HG03135 (cell line): ENCODE results near the gene NUBP2.
"Not testable (repeated sequence)": the region's sequence is repeated elsewhere in the genome, so short reads cannot be mapped to it uniquely, and the experiment has no call there.

Source experiments
- ATAC-seq: cut with Tn5 transposase; IDR thresholded peaks from one replicate; pipeline ENCODE4 v1.9.1; 2021; ENCODE audit warnings: mild to moderate bottlenecking, moderate library complexity; ENCODE audit not compliant: unreplicated experiment

Gene NUBP2

GRCh38 chr16:1784977-1785845 is 2.5 kb downstream of the NUBP2 start:
- ATAC-seq = no peak

DNA sequence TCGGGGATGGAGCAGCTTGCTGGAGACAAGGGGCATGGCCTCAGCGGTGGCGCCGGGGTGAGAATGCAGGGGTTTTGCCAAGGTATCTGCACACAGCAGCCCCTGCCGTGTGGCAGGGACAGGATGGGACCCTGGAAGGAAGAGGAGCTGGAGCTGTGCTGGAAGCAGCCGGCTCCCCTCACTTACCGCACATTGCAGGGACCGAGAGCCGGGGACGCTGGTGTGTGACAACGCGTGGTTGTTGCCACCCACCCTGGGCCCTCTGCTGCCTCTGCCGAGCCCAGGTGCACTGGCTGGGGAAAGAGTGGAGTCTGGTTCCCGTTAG is 3.0 kb downstream of the NUBP2 start:
- ATAC-seq = no peak

DNA sequence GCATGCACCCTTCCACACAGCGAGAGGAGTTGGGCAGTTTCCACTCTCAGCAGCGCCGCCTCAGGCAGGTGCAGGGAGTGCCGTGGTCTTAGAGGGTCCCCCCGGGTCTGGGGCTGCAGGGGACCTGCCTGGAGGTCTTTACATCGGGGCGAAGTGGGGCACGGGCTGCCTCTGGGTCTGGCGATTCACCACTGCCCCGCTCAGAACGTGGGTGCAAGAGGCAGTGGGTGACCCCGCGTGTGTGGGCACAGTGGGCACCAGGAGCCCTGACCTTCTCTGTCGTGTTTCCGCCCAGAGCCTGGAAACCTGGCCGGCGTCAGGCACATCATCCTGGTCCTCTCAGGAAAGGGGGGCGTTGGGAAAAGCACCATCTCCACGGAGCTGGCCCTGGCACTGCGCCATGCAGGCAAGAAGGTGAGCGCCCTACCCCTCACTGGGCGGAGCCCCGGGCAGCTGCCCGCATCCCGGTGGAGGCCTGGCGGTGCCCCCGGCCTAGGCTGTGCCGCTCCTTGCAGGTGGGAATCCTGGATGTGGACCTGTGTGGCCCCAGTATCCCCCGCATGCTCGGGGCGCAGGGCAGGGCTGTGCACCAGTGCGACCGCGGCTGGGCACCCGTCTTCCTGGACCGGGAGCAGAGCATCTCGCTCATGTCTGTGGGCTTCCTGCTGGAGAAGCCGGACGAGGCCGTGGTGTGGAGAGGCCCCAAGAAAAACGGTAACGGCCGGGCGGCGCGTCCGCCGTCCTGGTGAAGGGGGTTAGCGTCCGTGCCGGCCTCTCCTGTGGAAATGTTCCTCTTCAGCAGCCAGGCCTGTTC is 3.7 kb downstream of the NUBP2 start:
- no peak for ATAC-seq

DNA sequence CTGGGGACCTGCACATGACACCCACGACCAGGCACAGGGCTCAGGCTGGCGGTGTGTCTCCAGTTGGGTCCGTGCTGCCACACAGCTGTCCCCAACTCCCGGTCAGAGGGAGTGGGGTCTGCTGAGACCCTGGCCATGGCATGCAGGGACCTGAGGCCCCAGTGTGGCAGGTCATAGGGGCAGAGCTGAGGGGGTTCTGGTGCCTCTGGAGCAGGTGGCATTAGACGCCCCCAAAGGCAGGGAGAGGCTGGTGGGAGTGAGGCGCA is 4.2 kb downstream of the NUBP2 start:
- ATAC-seq = no peak

GRCh38 chr16:1787322-1788094 is 4.7 kb downstream of the NUBP2 start:
- no peak for ATAC-seq

GRCh38 chr16:1788095-1788707 is 5.4 kb downstream of the NUBP2 start:
- ATAC-seq = no peak

- ATAC-seq = no peak
Observed at GRCh38 chr16:1788708-1789100, 5.9 kb downstream of the NUBP2 start.

GRCh38 chr16:1789643-1790045 is 6.9 kb downstream of the NUBP2 start:
- ATAC-seq = no peak

GRCh38 chr16:1790261-1790610 is 7.5 kb downstream of the NUBP2 start:
- ATAC-seq = no peak

- no peak for ATAC-seq
Observed at GRCh38 chr16:1790611-1791255, 8.0 kb downstream of the NUBP2 start.

DNA sequence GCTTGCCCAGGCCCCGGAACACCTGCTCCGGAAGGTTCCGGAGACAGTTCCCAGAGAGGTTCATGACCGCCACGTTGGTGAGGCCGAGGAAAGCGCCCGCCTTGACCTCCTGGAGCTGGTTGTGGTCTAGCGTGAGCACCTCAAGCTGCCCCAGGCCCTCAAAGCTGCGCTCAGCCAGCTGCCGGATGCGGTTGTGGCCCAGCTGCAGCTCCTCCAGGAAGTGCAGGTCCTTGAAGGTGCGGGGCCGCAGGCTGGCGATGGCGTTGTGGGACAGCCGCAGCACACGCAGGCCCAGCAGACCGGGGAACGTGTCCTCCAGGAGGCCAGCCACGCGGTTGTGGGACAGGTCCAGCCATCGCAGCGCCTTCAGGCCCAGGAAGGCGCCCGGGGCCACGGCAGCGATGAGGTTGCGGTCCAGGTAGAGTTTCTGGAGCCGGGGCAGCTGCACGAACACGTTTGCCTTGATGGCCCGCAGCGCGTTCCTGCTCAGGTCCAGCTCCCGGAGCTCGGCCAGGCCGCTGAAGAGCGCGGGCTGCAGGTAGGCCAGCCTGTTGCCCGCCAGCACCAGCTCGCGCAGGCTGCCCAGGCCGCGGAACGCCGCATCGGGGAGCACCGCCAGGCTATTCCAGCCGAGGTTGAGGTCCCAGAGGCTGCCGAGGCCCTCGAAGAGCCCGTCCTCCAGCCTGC is 8.6 kb downstream of the NUBP2 start:
- ATAC-seq = no peak

- ATAC-seq = no peak
Observed at GRCh38 chr16:1791943-1792812, 9.4 kb downstream of the NUBP2 start.

DNA sequence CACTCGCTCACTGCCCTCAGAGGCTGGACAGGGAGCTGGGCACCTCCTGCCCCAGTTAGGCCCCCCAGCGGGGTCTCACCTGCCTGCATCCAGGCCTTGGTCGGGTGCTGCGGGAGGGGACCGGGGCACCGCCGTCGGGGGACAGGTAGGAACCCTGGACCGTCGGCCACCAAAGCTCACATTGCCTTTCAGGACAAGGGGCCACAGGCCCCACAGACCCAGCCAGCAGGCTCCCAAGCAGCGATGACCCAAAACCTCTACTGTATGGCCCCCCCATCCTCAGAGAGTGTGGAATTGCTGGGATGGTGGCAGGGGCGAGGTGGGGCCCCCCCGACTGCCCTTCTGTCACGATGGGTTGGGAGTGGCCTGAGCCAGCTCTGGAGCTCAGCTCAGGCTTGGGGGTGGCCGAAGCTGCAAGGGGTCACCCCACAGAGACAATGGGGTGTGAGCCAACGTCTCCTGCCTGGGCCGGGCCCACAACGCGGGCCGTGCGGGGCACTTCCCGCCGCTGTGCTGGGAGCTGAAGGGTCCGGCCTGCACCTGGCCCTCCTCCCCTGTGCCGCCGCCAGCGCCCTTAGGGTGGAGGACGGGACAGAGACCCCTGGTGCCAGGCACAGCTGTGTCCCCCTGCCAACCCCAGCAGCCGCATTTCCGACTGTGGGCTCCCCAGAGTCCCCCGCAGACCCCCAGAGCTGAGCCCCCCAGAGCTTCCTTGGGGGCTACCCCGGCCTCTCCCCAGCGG is 10.2 kb downstream of the NUBP2 start:
- no peak for ATAC-seq

DNA sequence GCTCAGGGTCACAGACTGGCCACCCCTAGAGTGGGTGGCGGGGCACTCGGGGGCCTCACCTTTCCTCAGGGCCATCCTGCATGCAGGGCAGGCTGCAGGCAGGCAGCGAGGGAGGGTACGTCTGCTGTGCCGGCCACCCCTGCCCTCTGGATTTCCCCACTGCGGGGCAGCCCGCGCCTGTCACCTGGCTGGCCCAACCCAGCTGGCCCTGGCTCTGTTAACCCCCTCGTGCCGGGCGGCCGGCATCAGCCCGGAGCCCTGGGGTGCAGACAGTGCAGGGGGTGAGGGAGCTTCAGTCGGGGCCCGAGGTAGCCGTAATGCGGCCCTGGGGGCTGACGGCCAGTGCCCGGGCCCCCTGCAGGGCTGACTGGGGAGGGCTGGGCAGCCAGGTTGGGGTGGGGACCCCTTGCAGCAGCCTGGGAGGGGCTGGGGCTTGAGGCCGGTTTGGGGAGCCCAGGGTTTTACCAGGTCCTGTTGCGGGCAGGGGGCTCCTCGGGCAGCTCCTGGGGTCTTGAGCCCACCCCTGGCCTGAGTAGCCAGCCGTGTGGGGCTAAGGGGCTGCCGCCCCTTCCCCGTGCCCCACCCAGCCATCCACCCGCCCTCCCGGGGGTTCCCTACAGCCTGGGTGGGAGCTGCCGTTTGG is 10.9 kb downstream of the NUBP2 start, which contains the start of gene IGFALS:
Gene IGFALS, minus strand, starts transcription at position 128 of the 643 bp plus-strand sequence. Its CDS starts 53 bp downstream, at position 75.
- ATAC-seq = no peak

GRCh38 chr16:1794221-1794871 is 11.6 kb downstream of the NUBP2 start:
- no peak for ATAC-seq

DNA sequence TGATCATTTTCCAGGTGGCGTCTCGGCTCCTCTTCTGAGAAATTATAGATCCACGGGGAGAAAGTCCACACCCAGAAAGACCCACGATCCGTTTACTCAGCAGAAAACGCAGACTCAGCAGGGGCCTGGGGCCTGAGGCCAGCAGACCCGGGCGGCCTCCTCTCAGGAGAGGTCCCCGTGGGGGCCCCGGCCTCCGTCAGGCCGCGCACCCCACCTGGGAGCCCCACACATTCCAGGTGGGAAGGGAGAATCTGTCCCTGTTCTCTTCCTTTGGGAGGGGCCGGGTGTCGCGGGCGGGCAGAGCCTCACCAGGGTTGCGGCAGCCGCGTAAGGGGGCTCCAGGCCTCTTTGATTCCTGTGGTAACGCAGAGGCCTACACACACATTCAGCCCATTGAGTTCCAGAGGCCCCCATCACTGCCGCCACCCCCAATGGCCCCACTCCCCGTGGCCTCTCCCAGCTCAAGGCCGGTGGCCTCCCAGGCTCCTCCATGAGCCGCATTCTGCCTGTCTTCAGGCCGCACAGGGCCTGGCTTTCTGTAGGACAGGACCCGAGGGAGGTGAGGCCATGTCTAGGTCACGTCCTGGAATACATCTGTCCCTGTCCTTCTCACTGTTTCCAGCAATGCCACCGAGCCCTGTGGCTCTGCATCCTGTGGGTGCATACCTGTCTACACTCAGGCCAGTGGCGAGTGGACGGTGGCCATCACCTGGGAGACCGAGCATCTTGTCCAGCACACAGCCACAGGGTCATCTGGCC is 12.3 kb downstream of the NUBP2 start:
- no peak for ATAC-seq

DNA sequence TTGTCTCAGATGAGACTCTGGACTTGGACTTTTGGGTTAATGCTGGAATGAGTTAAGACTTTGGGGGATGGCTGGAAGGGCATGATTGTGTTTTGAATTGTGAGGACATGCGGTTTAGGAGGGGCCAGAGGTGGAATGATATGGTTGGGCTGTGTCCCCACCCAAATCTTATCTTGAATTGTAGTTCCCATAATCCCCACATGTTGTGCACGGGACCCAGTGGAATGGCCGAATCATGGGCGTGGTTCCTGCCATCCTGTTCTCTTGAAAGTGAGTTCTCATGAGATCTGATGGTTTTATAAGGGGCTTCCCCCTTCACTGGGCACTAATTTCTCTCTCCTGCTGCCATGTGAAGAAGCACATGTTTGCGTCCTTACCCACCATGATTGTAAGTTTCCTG is 16.5 kb downstream of the NUBP2 start:
- not testable (repeated sequence) for ATAC-seq
